IPS DF 4.7 (cell line): ENCODE results near the gene TCTN2.

Experiments used
- DNase-seq: peaks from one replicate; pipeline ENCODE4 v3.0.0-alpha.2; 2013; ENCODE audit warnings: low spot score; ENCODE audit errors: extremely low read depth

The TCTN2 gene

GRCh38 chr12:123686636-123687190, 15.8 kb downstream of the TCTN2 start:
- no peak for DNase-seq

DNA sequence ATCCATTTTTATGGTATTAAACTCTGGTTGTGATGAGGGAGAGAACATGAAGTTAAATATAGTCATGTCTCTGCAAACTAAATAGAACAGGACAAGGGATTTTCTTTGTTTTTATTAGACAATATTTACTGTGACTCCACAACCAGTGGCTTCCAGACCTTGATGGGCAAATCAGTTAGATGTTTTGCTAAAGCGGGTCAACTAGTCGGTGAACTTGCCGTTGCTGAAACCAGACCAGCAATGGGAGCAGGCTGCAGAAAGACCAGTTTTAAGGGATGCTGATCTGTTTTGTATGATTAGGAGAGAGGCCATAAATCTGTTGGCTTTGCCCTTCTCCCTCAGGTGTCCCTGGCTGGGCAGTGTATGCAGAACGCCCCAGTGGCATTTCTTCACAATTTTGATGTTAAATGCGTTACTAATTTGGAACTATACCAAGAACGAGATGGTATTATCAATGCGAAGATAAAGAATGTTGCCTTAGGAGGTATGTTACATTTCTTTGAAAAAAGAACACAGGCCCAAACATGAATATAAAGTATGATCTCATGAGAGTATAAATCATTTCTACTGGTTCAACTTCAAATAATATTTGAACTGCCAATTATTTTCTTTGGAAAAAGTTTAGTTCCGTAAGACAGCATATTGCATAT, 19.4 kb downstream of the TCTN2 start:
- DNase-seq, result no peak

DNA sequence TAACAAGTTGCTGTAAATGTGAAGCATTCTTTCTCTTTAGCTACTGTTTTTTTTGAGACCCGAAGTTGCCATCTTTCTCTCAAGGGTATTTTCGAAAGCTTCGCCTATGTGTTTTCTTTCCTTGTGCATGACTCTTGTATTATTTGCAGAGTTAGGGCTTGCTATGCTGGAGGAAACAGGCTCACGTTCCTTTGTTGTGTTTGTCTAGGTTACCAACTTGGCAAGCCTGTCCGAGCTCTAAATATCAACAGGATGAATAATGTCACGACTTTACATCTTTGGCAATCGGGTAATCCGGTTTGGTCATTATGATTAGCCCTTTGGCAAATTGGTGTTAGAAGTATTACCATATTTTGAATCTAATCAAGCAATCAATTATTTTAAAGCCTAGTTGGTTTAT, 25.3 kb downstream of the TCTN2 start:
- DNase-seq, result no peak

DNA sequence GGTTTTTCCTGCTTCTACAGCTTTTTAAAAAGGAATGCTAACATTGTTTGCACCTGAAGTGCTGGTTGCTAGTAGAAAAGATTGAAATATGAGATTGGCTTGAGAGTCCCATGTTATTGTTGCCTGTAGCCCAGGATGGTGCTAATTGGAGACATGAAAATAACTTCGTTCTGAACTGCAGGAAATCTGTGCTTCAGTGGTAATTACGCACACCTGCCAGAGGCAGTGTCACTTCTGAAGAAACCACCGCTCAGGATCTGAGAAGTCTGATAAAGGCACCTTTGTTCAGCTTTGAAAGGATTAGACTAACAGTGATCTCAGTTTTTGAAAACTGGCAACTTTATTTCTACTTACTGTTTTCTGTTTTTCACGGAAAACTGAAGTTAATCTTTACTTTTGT, 25.7 kb downstream of the TCTN2 start:
- no peak for DNase-seq

DNA sequence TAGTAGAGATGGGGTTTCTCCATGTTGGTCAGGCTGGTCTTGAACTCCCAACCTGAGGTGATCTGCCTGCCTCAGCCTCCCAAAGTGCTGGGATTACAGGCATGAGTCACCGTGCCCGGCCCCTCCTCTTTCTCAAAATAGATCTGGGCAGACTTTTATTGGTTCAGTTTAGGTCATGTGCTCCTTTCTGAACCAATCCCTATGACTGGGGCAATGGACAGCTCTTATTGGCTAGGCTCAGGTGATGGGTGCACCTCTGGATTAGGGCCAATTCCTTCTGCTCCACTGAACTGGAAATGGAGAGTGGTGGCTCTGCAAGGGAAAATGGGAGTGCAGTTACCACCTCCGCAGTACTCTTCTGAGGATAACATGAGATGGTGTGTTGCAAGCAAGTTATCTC, 35.0 kb downstream of the TCTN2 start:
- DNase-seq, result no peak

GRCh38 chr12:123707466-123707865, 36.6 kb downstream of the TCTN2 start:
- no peak for DNase-seq

GRCh38 chr12:123712780-123713319, 41.9 kb downstream of the TCTN2 start:
- no peak for DNase-seq

DNA sequence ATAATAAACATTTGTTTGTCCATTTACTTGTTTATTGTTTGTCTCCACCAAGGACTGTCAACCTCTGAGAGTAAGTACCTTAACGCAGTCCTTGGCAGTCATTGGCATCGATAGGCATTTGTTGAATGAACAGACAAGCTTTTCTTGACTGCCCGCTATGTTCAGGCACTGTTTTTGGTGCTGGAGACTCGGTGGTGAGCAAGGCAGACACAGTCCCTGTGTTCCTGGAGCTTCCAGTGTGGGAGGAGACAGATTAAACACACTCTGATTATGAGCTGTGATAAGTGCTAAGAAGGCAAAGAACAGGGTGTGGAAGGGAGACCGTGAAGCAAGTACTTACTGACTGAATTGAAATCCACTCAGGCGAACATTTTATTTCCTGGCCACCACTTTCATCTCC, 42.5 kb downstream of the TCTN2 start:
- DNase-seq, result no peak

GRCh38 chr12:123713823-123714585, 43.1 kb downstream of the TCTN2 start:
- DNase-seq, result no peak

GRCh38 chr12:123715195-123715594, 44.3 kb downstream of the TCTN2 start:
- DNase-seq, result no peak

- no peak for DNase-seq
These were observed 46.4 kb downstream of the TCTN2 start for GRCh38 chr12:123717350-123717749.

DNA sequence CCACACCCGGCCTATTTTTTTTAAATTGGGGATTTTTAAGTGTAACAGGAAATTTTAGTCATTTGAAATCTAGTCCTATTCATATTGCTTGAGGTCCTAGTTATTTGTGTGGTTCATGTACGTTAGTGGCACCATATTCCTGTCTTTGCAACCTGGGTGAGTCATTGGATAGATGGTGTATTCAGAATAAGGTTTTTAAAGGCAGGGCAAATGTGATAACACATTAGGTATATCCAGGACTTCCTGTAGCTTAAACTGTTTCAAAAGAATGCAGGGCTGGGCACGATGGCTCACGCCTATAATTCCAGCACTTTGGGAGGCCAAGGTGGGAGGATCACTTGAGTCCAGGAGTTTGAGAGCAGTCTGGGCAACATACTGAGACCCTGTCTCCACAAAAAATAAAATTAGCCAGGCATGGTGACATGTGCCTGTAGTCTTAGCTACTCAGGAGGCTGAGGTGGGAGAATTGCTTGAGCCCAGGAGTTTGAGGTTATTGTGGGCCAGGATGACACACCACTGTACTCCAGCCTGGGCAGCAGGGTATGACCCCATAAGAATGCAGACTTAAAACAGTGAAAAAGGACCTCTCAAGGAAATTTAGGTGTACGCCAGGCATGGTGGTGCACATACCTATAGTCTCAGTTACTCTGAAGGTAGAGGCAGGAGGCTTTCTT, 49.4 kb downstream of the TCTN2 start:
- no peak for DNase-seq

- DNase-seq, result no peak
These were observed 50.3 kb downstream of the TCTN2 start for GRCh38 chr12:123721245-123721644.

DNA sequence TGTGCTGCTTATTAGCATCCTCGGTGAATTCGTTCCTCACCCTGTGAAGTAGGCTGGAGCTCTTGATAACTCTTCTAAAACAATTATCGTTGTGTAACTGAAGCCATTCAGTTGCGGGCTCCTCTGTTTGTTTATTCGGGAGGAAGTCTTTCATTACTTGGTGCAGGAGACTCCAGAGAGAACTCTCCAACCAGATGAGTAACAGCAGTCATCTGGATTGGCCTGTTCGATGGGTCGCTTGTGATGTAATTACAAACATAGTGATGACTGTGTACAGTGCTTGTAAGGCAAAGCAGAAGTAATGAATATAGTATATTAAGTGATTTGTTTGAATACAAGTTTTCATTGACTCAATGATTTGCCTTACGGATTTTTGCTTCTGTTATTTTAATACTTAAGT, 52.1 kb downstream of the TCTN2 start:
- DNase-seq, result no peak

DNA sequence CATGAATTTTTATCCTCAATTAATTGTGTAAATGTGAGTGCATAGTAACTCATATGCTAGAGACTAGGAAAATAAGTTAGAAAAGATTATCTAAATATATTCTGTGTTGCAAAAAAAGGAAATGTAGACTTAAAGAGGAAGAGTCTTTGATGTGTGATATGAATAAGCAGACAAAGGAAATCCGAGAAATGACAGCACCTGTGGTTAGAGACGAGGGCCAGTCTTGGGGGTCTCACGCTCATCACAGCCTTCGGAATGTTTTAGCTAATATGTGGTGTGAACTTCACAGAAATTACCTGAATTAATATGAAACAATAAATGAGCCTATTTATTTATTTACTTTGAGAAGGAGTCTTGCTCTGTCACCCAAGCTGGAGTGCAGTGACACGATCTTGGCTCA, 52.9 kb downstream of the TCTN2 start:
- no peak for DNase-seq

DNA sequence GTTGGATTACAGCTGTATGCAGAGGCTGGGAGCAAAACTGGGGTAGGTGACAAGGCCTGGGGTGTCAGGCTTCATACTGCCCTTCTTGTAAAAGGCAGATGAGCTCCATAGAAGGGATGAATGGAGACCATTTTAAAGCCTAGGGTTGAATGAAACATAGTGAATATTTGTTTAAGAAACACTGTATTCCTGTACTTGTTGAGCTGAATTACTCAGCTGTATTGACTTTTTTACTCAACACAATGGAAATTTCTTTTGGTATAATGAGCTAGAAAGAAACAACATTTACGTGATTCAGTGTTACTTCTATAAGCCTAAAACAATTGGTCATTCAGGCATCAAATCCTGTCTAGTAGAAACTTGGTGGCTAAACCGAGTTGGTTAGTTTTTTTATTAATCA, 55.3 kb downstream of the TCTN2 start:
- DNase-seq, result no peak

- no peak for DNase-seq
These were observed 56.0 kb downstream of the TCTN2 start for GRCh38 chr12:123726962-123727361.

GRCh38 chr12:123727878-123728277, 57.0 kb downstream of the TCTN2 start:
- no peak for DNase-seq

DNA sequence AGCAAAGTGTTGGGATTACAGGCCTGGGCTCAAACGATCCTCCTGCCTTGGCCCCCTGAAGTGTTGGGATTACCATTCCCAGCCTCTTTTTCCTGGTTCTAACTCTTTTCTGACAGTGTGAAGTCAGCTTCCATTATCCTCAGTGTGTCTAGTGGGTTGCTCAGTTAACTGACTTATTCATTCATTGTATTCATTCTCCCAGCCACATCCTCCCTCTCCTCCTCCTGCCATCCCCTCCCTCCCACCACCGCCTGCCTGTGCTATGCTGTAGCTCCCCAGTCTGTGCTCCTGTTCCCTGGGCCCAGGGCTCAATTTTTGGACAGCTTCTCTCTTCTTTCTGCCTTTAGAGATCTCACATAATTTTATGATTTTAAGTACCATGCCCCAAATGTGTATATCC, 60.7 kb downstream of the TCTN2 start:
- no peak for DNase-seq

- DNase-seq, result no peak
These were observed 61.3 kb downstream of the TCTN2 start for GRCh38 chr12:123732251-123732650.

GRCh38 chr12:123733229-123733628, 62.3 kb downstream of the TCTN2 start:
- no peak for DNase-seq

DNA sequence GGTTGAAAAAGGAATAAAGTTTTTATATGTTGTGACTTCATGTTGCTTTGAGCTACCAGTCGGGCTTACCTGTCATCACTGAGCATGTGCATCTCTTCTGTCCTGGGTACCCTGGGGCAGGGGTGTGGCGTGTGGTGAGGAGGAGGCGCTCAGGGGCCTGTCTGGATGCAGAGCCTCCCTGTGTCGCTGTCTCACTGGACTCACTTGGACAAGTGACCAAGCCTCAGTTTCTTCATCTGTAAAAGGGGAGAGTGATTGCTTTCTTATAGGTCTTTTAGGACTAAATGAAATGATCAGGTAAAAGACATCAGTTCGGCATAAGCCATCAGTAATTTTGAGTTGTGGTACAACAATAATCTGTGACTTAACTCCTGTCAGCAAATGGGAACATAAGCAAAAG, 63.4 kb downstream of the TCTN2 start:
- DNase-seq, result no peak
